Measurements from ENCODE around the gene KCNB1.

DNA sequence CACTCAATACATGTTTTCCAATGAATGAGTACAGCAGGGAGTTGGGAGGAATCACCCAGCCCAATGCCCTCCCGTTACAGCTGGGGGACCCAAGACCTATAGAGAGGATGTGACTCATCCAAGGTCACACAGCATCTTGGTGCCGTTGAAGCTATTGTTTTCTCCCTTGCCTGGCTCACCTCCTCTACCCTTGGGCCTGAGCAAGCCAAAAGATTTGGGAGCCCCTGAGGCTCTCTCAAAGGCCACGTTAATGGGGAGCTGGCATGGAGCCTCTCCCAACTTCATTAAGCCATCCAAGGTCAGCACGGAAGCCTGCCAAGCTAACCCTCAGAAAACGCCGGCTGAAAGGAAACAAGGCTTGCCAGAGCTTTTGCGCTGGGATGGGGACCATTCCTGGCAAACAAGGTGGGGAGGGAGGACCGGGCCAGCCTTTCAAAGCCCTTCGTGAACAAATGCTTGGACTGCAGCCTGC, 30.4 kb downstream of the KCNB1 start:
- TF ChIP-seq ZNF274 (IDR thresholded peaks at IDR 0.05; ENCODE audit: low read depth, low read length) (no peak), SUZ12 (IDR thresholded peaks at IDR 0.05; ENCODE audit: extremely low read depth, insufficient read depth, insufficient read length) (no peak)

Data from NT2/D1 (cell line).